Neuronal stem cell (in vitro differentiated cells): Measurements from ENCODE around the gene DTNBP1.

Source experiments
- DNase-seq: peaks from one replicate; pipeline ENCODE4 v3.0.0-alpha.2; 2013; ENCODE audit warnings: low spot score
- H2AFZ ChIP-seq: one replicate; pipeline ENCODE4 v1.6.1; 2013; ENCODE audit warnings: mild to moderate bottlenecking, low read length, inconsistent platforms
- H2AK5ac ChIP-seq: 2 replicates; pipeline ENCODE4 v1.6.1; 2013; ENCODE audit warnings: low read depth, mild to moderate bottlenecking, inconsistent platforms, low read length, moderate library complexity, mixed read lengths
- H2BK120ac ChIP-seq: 2 replicates; pipeline ENCODE4 v1.6.1; 2013; ENCODE audit warnings: low read depth, mild to moderate bottlenecking, inconsistent platforms, low read length, moderate library complexity, mixed read lengths
- H2BK12ac ChIP-seq: one replicate; pipeline ENCODE4 v1.6.1; 2013; ENCODE audit warnings: low read length, inconsistent platforms
- H2BK15ac ChIP-seq: 2 replicates; pipeline ENCODE4 v1.6.1; 2013; ENCODE audit warnings: mild to moderate bottlenecking, low read length, inconsistent platforms, mixed read lengths
- H2BK5ac ChIP-seq: one replicate; pipeline ENCODE4 v1.6.1; 2013; ENCODE audit warnings: inconsistent platforms, mild to moderate bottlenecking, low read length, moderate library complexity
- H3K14ac ChIP-seq: one replicate; pipeline ENCODE4 v1.6.1; 2013; ENCODE audit warnings: low read length, inconsistent platforms
- H3K18ac ChIP-seq: 2 replicates; pipeline ENCODE4 v1.6.1; 2013; ENCODE audit warnings: low read length, inconsistent platforms
- H3K23ac ChIP-seq: 2 replicates; pipeline ENCODE4 v1.6.1; 2013; ENCODE audit warnings: low read depth, mild to moderate bottlenecking, mixed read lengths, low read length, inconsistent platforms; ENCODE audit not compliant: poor library complexity
- H3K27ac ChIP-seq: replicated peaks from 3 replicates; pipeline ENCODE4 v1.5.1; 2013; ENCODE audit warnings: low read length, inconsistent platforms
- H3K27me3 ChIP-seq, 3 experiments: 2 replicates each; pipeline ENCODE4 v1.6.1; 2013; ENCODE audit warnings: low read length in 3 of 3, mild to moderate bottlenecking in 2 of 3, inconsistent platforms in 1 of 3, low read depth in 1 of 3, mixed read lengths in 1 of 3, moderate library complexity in 1 of 3; ENCODE audit not compliant: control insufficient read depth in 3 of 3, insufficient read depth in 3 of 3
- H3K36me3 ChIP-seq, 2 donors: replicated peaks in 1 of 2; 2 replicates each; pipeline ENCODE4 v1.6.1; 2013; ENCODE audit warnings: low read length in 2 of 2; ENCODE audit not compliant: control insufficient read depth in 2 of 2, insufficient read depth in 2 of 2
- H3K4ac ChIP-seq: 2 replicates; pipeline ENCODE4 v1.6.1; 2013; ENCODE audit warnings: inconsistent platforms, mild to moderate bottlenecking, low read length, moderate library complexity
- H3K4me1 ChIP-seq, 2 donors: 1 replicate in 1 of 2; 2 replicates in 1 of 2; pipeline ENCODE4 v1.6.1; 2013; ENCODE audit warnings: low read length in 2 of 2, low read depth in 1 of 2; ENCODE audit not compliant: control insufficient read depth in 2 of 2, insufficient read depth in 1 of 2
- H3K4me2 ChIP-seq: one replicate; pipeline ENCODE4 v1.6.1; 2013; ENCODE audit warnings: mild to moderate bottlenecking, low read length, inconsistent platforms; ENCODE audit not compliant: insufficient read depth, poor library complexity, severe bottlenecking
- H3K4me3 ChIP-seq, 2 donors: 2 replicates each; pipeline ENCODE4 v1.5.1; 2013; ENCODE audit warnings: low read length in 2 of 2, mild to moderate bottlenecking in 2 of 2, inconsistent platforms in 1 of 2, moderate library complexity in 1 of 2
- H3K79me1 ChIP-seq: one replicate; pipeline ENCODE4 v1.6.1; 2013; ENCODE audit warnings: low read depth, mild to moderate bottlenecking, inconsistent platforms, low read length, moderate library complexity
- H3K9ac ChIP-seq: one replicate; pipeline ENCODE4 v1.6.1; 2013; ENCODE audit warnings: mild to moderate bottlenecking, low read depth, low read length, inconsistent platforms; ENCODE audit not compliant: poor library complexity
- H3K9me3 ChIP-seq, 2 donors: replicated peaks in 1 of 2; 2 replicates each; pipeline versions ENCODE3 to v1.6.1; 2013; ENCODE audit warnings: low read length in 2 of 2, mild to moderate bottlenecking in 2 of 2, inconsistent platforms in 1 of 2, low read depth in 1 of 2, mixed read lengths in 1 of 2, moderate library complexity in 1 of 2; ENCODE audit not compliant: control insufficient read depth in 2 of 2, insufficient read depth in 1 of 2
- H4K8ac ChIP-seq: one replicate; pipeline ENCODE4 v1.6.1; 2013; ENCODE audit warnings: low read depth, mild to moderate bottlenecking, inconsistent platforms, low read length, moderate library complexity
- H4K91ac ChIP-seq: one replicate; pipeline ENCODE4 v1.6.1; 2013; ENCODE audit warnings: low read length, low read depth, mild to moderate bottlenecking, inconsistent platforms; ENCODE audit not compliant: poor library complexity
- WGBS, 2 donors: extraction: QIAGEN DNeasy Blood & Tissue Kit; methylation state at CpG; one replicate each; pipeline ENCODE4 v1.1.7; 2013; ENCODE audit warnings: missing lambda C conversion rate in 2 of 2, mixed read lengths in 1 of 2; ENCODE audit not compliant: insufficient read length in 2 of 2, insufficient replicate concordance in 1 of 2; ENCODE audit errors: extremely low coverage in 2 of 2; 5-methylcytosine and 5-hydroxymethylcytosine counted together

DTNBP1 gene

DNA sequence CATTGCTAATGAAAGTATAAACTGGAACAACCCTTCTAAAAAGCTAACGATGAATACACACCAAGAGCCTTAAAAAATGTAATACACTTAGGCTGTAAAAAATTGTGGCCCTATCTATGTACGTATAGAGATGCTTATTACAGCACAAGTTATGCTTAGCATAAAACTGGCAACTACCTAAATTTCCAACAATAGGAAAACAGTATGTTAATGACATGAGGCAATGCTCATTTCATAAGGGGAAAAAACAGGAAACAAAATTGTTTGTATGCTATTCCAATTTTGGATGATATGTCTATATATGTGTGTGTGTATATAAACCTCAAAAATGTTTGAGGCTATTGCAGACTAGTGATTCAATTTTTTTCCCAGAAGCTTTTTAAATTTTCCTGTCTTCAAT, 82.5 kb downstream of the DTNBP1 start:
- no peak overlapping the region for H3K18ac ChIP-seq
- H3K14ac ChIP-seq = no peak overlapping the region
- no peak overlapping the region for H4K91ac ChIP-seq
- no peak overlapping the region for H2BK12ac ChIP-seq
- no peak overlapping the region for H3K23ac ChIP-seq
- no peak overlapping the region for H2BK120ac ChIP-seq
- H2BK5ac ChIP-seq = no peak overlapping the region
- no peaks in the 10 kb centered on the region for H3K9me3 ChIP-seq
- H3K4me3 ChIP-seq = no peak overlapping the region
- no CpG with 5 or more reads among the region's 2 CpGs for WGBS, 2 donors
- H3K4ac ChIP-seq = no peak overlapping the region
- no peak overlapping the region for H3K4me2 ChIP-seq
- no peak for DNase-seq
- H2AK5ac ChIP-seq = no peak overlapping the region
- no peak overlapping the region for H2BK15ac ChIP-seq
- no peaks in the 10 kb centered on the region for H3K36me3 ChIP-seq
- H3K79me1 ChIP-seq = no peaks in the 10 kb centered on the region
- no peak overlapping the region for H2AFZ ChIP-seq
- no peak overlapping the region for H3K9ac ChIP-seq
- no peaks in the 10 kb centered on the region for H3K27me3 ChIP-seq
- no peak overlapping the region for H3K27ac ChIP-seq
- peaks cover 2 to 7% of the 10 kb centered on the region in 2 donors for H3K4me1 ChIP-seq
- H4K8ac ChIP-seq = no peak overlapping the region

DNA sequence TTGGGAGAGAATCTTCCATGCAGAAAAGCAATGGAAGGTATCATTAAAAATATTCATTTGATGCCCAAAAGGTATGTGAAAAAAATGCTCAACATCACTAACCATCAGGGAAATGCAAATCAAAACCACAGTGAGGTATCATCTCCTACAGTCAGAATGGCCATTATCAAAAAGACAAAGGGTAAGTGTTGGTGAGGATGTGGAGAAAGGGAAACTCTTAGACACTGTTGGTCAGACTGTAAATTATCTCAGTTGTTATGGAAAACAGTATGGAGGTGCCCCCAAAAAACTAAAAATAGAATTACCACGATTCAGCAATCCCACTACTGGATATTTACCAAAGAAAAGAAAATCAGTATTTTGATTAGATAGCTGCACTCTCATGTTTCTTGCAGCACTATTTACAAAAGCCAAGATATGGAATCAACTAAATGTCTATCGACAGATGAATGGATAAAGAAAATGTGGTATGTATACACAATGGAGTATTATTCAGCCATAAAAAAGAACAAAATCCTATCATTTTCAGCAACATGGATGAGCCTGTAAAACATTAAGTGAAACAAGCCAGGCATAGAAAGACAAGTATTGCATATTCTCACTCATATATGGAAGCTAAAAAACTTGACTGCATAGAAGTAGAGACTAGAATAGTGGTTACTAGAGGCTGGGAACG, 84.0 kb downstream of the DTNBP1 start:
- no peak overlapping the region for H3K4me2 ChIP-seq
- no peak overlapping the region for H2AFZ ChIP-seq
- peaks cover 7 to 12% of the 10 kb centered on the region in 2 donors for H3K4me1 ChIP-seq
- H2BK120ac ChIP-seq = no peak overlapping the region
- no peak overlapping the region for H3K4me3 ChIP-seq
- no peak overlapping the region for H2BK5ac ChIP-seq
- no peak overlapping the region for H3K4ac ChIP-seq
- no peak overlapping the region for H3K14ac ChIP-seq
- H2BK15ac ChIP-seq = no peak overlapping the region
- H3K27me3 ChIP-seq = no peaks in the 10 kb centered on the region
- H3K9ac ChIP-seq = no peak overlapping the region
- DNase-seq = no peak
- no peak overlapping the region for H2BK12ac ChIP-seq
- H4K91ac ChIP-seq = no peak overlapping the region
- no CpG with 5 or more reads among the region's 3 CpGs for WGBS, 2 donors
- no peaks in the 10 kb centered on the region for H3K9me3 ChIP-seq
- no peak overlapping the region for H3K27ac ChIP-seq
- H3K18ac ChIP-seq = no peak overlapping the region
- no peak overlapping the region for H4K8ac ChIP-seq
- no peaks in the 10 kb centered on the region for H3K79me1 ChIP-seq
- H3K23ac ChIP-seq = no peak overlapping the region
- H3K36me3 ChIP-seq = no peaks in the 10 kb centered on the region
- no peak overlapping the region for H2AK5ac ChIP-seq

DNA sequence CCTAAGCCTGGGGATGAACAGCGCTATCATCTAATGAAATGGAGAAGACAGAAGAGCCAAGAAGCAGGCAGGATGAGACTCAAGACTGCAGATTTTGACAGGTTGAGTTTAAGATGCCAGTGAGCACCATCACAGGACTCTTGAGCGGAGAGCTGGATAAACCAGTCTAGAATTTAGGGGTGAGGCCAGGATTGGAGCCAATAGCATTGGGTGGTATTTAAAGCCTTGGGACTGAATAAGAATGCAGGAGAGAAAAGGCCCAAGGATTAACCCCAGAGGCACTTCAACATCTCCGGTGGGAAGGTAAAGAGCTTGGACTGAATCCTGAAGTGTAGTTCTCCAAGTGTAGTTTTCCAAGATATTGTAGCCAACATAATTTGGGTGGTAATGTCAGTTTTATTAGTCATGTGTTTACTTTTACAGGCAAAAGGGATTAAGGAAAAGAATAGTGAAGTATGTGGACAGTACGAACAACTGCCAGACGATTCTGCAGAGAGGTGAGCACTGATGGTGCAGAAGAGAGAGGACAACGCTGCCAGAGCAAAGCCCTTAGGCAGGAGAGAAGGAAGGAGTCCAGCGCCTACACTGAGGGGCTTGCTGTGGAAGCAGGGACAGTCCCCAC, 85.2 kb downstream of the DTNBP1 start:
- H3K4me3 ChIP-seq = peak overlapping the region in 1 of 2 donors; percentile 33
- H2BK120ac ChIP-seq = no peak overlapping the region
- H2BK15ac ChIP-seq = no peak overlapping the region
- no peak overlapping the region for H4K8ac ChIP-seq
- H2AFZ ChIP-seq = no peak overlapping the region
- peaks cover 7 to 12% of the 10 kb centered on the region in 2 donors for H3K4me1 ChIP-seq
- no peaks in the 10 kb centered on the region for H3K79me1 ChIP-seq
- no peak for DNase-seq
- H3K4me2 ChIP-seq = no peak overlapping the region
- no peak overlapping the region for H3K27ac ChIP-seq
- H3K14ac ChIP-seq = no peak overlapping the region
- H3K27me3 ChIP-seq = no peaks in the 10 kb centered on the region
- H3K9me3 ChIP-seq = no peaks in the 10 kb centered on the region
- H2BK12ac ChIP-seq = no peak overlapping the region
- H2AK5ac ChIP-seq = no peak overlapping the region
- H3K9ac ChIP-seq = no peak overlapping the region
- no peak overlapping the region for H2BK5ac ChIP-seq
- H4K91ac ChIP-seq = no peak overlapping the region
- no peak overlapping the region for H3K18ac ChIP-seq
- no peaks in the 10 kb centered on the region for H3K36me3 ChIP-seq
- H3K23ac ChIP-seq = no peak overlapping the region
- no peak overlapping the region for H3K4ac ChIP-seq
- WGBS, 2 donors = no CpG with 5 or more reads among the region's 7 CpGs

DNA sequence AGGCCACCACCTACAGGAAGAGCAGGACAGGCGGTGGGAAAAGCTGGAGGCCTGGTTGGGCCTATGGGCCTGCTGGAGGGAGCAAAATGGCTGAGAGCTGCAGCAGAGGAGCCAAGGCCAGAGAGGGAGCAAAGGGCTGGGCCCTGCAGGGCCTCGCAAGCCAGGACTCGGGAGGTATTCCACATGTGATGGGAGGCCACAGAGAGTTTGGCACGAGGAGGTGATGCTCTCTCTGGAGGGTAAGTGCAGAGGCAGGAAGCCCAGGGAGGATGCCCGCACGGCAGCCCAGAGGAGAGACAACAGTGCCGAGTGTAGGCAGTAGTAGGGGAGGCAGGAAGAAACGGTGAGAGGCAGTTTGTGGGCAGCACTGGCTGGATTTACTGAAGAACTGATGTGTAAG, 85.7 kb downstream of the DTNBP1 start:
- Histone ChIP-seq H2BK15ac (no peak overlapping the region), H3K4me1 (peaks cover 7 to 12% of the 10 kb centered on the region in 2 donors), H4K8ac (no peak overlapping the region), H2BK120ac (no peak overlapping the region), H3K4me3 (no peak overlapping the region), H3K18ac (no peak overlapping the region), H3K14ac (no peak overlapping the region), H2BK12ac (no peak overlapping the region), H3K27ac (no peak overlapping the region), H2AFZ (no peak overlapping the region), H3K23ac (no peak overlapping the region), H3K4ac (no peak overlapping the region), H4K91ac (no peak overlapping the region), H2AK5ac (peak overlapping the region; percentile 79), H3K9ac (no peak overlapping the region), H3K4me2 (no peak overlapping the region), H3K9me3 (no peaks in the 10 kb centered on the region), H3K27me3 (no peaks in the 10 kb centered on the region), H3K79me1 (no peaks in the 10 kb centered on the region), H2BK5ac (no peak overlapping the region), H3K36me3 (no peaks in the 10 kb centered on the region)
- no CpG with 5 or more reads among the region's 8 CpGs for WGBS, 2 donors
- DNase-seq = no peak
